HepG2 (cell line): Measurements from ENCODE around the gene SPNS2. TPM values are rescaled to one million over a fixed set of nuclear protein-coding genes. Genes with fewer than 3 reads are reported as not detected.

Source experiments
- GTF3A ChIP-seq: sonication (generic); formaldehyde crosslinking; conservative IDR thresholded peaks from 2 replicates; pipeline ENCODE4 v1.4.0; 2020; ENCODE audit warnings: mild to moderate bottlenecking, missing genetic modification reagents
- HES4 ChIP-seq: sonication (generic); formaldehyde crosslinking; IDR thresholded peaks from 2 replicates; pipeline ENCODE4 v1.9.0; 2021; ENCODE audit warnings: mild to moderate bottlenecking, missing genetic modification reagents, borderline replicate concordance
- NR2F1 ChIP-seq, 2 experiments: fragments of 450-650 bp in 1 of 2; formaldehyde crosslinking in 1 of 2; IDR thresholded peaks; 2 replicates each; pipeline versions ENCODE4 v1.5.0 to v1.6.1; 2016 to 2020; ENCODE audit warnings: mild to moderate bottlenecking in 1 of 2, missing compliant biosample characterization in 1 of 2, missing genetic modification reagents in 1 of 2, moderate library complexity in 1 of 2
- WIZ ChIP-seq: sonication (generic); formaldehyde crosslinking; IDR thresholded peaks from 2 replicates; pipeline ENCODE4 v1.5.1; 2020; ENCODE audit warnings: mild to moderate bottlenecking, missing genetic modification reagents
- ZFY ChIP-seq: sonication (generic); formaldehyde crosslinking; IDR thresholded peaks from 2 replicates; pipeline ENCODE4 v1.4.0; 2020; ENCODE audit warnings: missing genetic modification reagents
- ZKSCAN1 ChIP-seq: fragments of 150-350 bp; IDR thresholded peaks from 2 replicates; pipeline ENCODE4 v1.6.1; 2014; ENCODE audit warnings: low read length
- ZNF143 ChIP-seq: sonication (generic); formaldehyde crosslinking; IDR thresholded peaks from 2 replicates; pipeline ENCODE4 v1.4.0; 2020; ENCODE audit warnings: missing genetic modification reagents
- ZNF572 ChIP-seq: sonication (generic); formaldehyde crosslinking; IDR thresholded peaks from 2 replicates; pipeline ENCODE4 v1.5.1; 2020; ENCODE audit warnings: mild to moderate bottlenecking, missing genetic modification reagents
- ZNF629 ChIP-seq: sonication (generic); formaldehyde crosslinking; conservative IDR thresholded peaks from 2 replicates; pipeline ENCODE4 v1.5.0; 2020; ENCODE audit warnings: missing genetic modification reagents
- ZNF746 ChIP-seq: sonication (generic); formaldehyde crosslinking; IDR thresholded peaks from 2 replicates; pipeline ENCODE4 v1.8.0; 2022; ENCODE audit warnings: mild to moderate bottlenecking, missing genetic modification reagents
- ZNF775 ChIP-seq: sonication (generic); formaldehyde crosslinking; IDR thresholded peaks from 2 replicates; pipeline ENCODE4 v1.4.0; 2020; ENCODE audit warnings: missing genetic modification reagents, mild to moderate bottlenecking, moderate library complexity, borderline replicate concordance
- polyA plus RNA-seq, 8 experiments: library from polyadenylated mRNA; depleted of rRNA in 3 of 8; stranded (reverse) in 7 of 8; unstranded in 1 of 8; fragments of >200 nt; fragmentation: Illumina TruSeq in 4 of 8; extraction: Trizol in 4 of 8; gene quantifications; 2 replicates each; pipeline versions ENCODE4 v1.2.1 to v1.2.3, GENCODE V29; 2011 to 2016; ENCODE audit warnings: low read depth in 4 of 8, missing spikeins in 1 of 8, mixed read lengths in 1 of 8; ENCODE audit not compliant: insufficient read depth in 1 of 8
- total RNA-seq, 5 experiments: library from RNA; depleted of rRNA; stranded (reverse); fragments of >200 nt; fragmentation: Illumina TruSeq; extraction: Trizol; gene quantifications; 2 replicates each; pipeline ENCODE4 v1.2.3, GENCODE V29; 2016; ENCODE audit warnings: low read depth in 1 of 5
- TF ChIP-seq, protein P1 (sequence below): fragments of 450-650 bp; IDR thresholded peaks from 2 replicates; pipeline ENCODE4 v1.6.1; 2017; ENCODE audit warnings: mild to moderate bottlenecking
- TF ChIP-seq, protein P2 (sequence below): sonication (generic); formaldehyde crosslinking; IDR thresholded peaks from 2 replicates; pipeline ENCODE4 v1.4.0; 2020; ENCODE audit warnings: missing genetic modification reagents, low read depth, mild to moderate bottlenecking, borderline replicate concordance
- TF ChIP-seq, protein P3 (sequence below): sonication (generic); formaldehyde crosslinking; IDR thresholded peaks from 2 replicates; pipeline ENCODE4 v1.5.0; 2020; ENCODE audit warnings: missing genetic modification reagents
- TF ChIP-seq, protein P4 (sequence below): fragments of 450-650 bp; IDR thresholded peaks from 2 replicates; pipeline ENCODE4 v1.6.1; 2016

Gene SPNS2
- total and polyA plus RNA-seq, 2 of the 13 experiments (the other 11 are each of a cell fraction or from before 2014, with no cell fraction given), result 0.01 TPM; not detected in 1

DNA sequence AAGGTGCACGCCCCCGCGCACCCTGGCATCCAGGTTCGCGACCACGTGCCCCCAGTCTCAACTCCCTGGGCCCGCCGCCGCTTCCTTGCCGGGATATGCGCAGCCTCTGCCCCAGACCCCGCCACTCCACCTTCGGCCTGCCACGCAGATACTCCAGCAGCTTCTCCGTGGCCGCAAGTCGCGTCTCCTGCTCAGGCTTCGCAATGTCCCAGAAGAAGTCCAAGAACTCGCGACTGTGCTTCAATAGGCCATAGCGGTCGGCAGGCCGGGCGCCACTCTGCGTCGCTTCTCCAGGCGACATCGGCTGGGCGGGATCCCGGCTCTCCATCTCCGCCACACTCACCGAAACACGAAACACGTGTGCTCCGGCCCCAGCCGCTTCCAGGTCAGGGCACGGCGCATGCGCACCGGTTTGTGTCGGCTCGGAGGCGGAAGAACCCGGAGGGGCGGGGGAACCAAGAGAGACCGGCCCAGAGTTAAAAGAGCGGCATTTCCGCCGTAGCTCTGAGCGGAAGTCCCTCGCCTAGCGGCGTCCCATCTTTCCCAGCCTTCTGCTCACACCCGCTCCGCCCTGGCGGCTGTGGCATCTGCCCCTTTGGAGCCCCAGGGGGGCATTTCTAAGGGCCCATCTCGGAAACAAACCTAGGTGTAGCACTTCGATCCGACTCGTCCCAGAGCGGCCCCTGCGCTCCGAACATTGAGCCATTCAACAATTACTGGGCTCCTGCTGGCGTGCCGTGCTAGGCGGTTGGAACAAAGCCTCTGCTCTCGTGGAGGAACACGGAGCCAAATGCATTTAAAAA, 56.5 kb downstream of the SPNS2 start, which contains the start of gene MYBBP1A (continued):
- TF ChIP-seq, protein P1, sequence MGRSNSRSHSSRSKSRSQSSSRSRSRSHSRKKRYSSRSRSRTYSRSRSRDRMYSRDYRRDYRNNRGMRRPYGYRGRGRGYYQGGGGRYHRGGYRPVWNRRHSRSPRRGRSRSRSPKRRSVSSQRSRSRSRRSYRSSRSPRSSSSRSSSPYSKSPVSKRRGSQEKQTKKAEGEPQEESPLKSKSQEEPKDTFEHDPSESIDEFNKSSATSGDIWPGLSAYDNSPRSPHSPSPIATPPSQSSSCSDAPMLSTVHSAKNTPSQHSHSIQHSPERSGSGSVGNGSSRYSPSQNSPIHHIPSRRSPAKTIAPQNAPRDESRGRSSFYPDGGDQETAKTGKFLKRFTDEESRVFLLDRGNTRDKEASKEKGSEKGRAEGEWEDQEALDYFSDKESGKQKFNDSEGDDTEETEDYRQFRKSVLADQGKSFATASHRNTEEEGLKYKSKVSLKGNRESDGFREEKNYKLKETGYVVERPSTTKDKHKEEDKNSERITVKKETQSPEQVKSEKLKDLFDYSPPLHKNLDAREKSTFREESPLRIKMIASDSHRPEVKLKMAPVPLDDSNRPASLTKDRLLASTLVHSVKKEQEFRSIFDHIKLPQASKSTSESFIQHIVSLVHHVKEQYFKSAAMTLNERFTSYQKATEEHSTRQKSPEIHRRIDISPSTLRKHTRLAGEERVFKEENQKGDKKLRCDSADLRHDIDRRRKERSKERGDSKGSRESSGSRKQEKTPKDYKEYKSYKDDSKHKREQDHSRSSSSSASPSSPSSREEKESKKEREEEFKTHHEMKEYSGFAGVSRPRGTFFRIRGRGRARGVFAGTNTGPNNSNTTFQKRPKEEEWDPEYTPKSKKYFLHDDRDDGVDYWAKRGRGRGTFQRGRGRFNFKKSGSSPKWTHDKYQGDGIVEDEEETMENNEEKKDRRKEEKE, result no peak
- TF ChIP-seq ZNF775 (CRISPR knock-in tag) (no peak), WIZ (CRISPR knock-in tag) (no peak), ZKSCAN1 (no peak), ZNF143 (CRISPR knock-in tag) (peak; percentile 48; the same call in 1 of the 2 replicates), NR2F1 (CRISPR knock-in tag; IDR thresholded peaks at IDR 0.05) (no peak), ZFY (peak; percentile 78), ZNF572 (CRISPR knock-in tag) (peak; percentile 91; the same call in 1 of the 2 replicates), ZNF746 (no peak; the same call in 1 of the 2 replicates), HES4 (peak; percentile 89), ZNF629 (CRISPR knock-in tag) (no peak; the same call in 1 of the 2 replicates), GTF3A (CRISPR knock-in tag) (0 out of 2 replicates have a peak, but pooled peaks have one; percentile 76)
- TF ChIP-seq, protein P2, sequence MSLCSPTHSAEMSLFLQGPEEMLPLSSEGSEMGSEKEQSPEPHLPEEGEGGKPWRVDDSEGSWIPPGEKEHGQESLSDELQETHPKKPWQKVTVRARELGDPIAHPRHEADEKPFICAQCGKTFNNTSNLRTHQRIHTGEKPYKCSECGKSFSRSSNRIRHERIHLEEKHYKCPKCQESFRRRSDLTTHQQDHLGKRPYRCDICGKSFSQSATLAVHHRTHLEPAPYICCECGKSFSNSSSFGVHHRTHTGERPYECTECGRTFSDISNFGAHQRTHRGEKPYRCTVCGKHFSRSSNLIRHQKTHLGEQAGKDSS (CRISPR knock-in tag), result peak; percentile 82; the same call in 1 of the 2 replicates
- TF ChIP-seq, protein P3, sequence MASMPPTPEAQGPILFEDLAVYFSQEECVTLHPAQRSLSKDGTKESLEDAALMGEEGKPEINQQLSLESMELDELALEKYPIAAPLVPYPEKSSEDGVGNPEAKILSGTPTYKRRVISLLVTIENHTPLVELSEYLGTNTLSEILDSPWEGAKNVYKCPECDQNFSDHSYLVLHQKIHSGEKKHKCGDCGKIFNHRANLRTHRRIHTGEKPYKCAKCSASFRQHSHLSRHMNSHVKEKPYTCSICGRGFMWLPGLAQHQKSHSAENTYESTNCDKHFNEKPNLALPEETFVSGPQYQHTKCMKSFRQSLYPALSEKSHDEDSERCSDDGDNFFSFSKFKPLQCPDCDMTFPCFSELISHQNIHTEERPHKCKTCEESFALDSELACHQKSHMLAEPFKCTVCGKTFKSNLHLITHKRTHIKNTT (CRISPR knock-in tag), result no peak
- TF ChIP-seq, protein P4, sequence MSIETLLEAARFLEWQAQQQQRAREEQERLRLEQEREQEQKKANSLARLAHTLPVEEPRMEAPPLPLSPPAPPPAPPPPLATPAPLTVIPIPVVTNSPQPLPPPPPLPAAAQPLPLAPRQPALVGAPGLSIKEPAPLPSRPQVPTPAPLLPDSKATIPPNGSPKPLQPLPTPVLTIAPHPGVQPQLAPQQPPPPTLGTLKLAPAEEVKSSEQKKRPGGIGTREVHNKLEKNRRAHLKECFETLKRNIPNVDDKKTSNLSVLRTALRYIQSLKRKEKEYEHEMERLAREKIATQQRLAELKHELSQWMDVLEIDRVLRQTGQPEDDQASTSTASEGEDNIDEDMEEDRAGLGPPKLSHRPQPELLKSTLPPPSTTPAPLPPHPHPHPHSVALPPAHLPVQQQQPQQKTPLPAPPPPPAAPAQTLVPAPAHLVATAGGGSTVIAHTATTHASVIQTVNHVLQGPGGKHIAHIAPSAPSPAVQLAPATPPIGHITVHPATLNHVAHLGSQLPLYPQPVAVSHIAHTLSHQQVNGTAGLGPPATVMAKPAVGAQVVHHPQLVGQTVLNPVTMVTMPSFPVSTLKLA, result peak; percentile 92
